Retinal pigment epithelial cell (primary cell): ENCODE results near the gene LMF1.

Experiments used
- DNase-seq: peaks from one replicate; pipeline ENCODE4 v3.0.0-alpha.2; 2010; ENCODE audit warnings: low read depth
- H3K4me3 ChIP-seq: 2 replicates; pipeline ENCODE4 v1.5.1; 2011; ENCODE audit warnings: mild to moderate bottlenecking, low read length, control low read depth, moderate library complexity
- TF ChIP-seq, protein P1 (sequence below): conservative IDR thresholded peaks from 2 replicates; pipeline ENCODE4 v1.5.1; 2011; ENCODE audit warnings: low read depth, low read length, control low read depth, inconsistent platforms

The LMF1 gene

DNA sequence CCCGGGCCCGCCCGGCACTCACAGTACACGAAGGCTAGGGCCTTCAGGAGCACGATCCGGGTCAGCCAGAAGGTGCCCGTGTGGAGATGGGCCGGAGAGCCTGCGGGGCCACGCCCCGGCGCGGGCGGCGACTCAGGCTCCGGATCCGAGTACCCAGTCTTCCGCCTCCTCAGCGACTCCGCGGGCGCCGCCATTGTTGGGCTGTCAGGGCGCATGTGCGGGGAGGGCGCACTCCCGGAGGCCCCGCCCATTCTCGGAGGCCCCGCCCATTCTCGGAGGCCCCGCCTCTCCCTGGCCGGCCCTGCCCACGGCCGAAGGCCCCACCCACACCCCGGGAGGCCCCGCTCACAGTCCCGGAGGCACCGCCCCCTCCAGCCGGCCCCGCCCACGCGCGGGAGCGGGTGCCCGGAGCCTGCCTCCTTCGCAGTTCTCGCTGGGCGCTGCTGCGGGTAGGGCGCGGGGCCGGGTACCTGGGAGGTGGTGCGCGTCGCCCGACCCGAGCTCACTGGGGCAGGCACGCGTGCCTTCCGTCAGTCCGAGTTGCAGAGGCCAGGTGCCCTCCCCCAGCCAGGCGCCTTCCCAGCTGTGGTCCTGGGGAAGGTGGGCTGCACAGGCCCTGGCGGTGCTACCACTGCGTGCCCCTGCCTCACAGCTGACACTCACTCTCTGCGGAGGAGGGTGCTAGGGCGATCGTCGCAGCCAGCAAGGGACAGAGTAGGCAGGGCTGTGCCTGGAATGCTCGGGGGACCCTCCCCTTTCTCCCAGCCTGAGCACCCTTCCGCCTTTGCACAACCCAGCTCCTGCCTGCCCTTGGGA lies at the start of gene LMF1:
LMF1 (minus strand) TSS at position 219 of the 816 bp plus-strand sequence; CDS start at position 215, 4 bp downstream.
- H3K4me3 ChIP-seq = peak within 1 kb of the TSS; percentile 69
- TF ChIP-seq, protein P1, sequence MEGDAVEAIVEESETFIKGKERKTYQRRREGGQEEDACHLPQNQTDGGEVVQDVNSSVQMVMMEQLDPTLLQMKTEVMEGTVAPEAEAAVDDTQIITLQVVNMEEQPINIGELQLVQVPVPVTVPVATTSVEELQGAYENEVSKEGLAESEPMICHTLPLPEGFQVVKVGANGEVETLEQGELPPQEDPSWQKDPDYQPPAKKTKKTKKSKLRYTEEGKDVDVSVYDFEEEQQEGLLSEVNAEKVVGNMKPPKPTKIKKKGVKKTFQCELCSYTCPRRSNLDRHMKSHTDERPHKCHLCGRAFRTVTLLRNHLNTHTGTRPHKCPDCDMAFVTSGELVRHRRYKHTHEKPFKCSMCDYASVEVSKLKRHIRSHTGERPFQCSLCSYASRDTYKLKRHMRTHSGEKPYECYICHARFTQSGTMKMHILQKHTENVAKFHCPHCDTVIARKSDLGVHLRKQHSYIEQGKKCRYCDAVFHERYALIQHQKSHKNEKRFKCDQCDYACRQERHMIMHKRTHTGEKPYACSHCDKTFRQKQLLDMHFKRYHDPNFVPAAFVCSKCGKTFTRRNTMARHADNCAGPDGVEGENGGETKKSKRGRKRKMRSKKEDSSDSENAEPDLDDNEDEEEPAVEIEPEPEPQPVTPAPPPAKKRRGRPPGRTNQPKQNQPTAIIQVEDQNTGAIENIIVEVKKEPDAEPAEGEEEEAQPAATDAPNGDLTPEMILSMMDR = no peak
- DNase-seq = peak; percentile 39

DNA sequence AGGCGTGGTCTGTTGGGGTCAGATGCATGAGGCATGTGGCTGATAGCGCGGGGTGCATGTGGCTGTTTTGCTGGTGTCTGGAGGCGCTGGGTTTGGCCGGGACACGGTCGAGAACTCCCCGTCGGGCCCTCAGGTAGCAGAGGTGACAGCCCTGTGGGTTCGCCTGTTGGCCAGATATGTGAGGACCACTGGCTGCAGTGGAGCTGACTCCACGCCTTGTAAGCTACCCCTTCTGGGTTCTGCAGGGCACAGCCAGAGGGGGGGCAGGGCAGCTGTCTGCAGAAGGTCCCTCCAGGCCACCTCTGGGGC lies 49.3 kb upstream of the LMF1 start:
- TF ChIP-seq, protein P1 = no peak
- peak; percentile 67 for DNase-seq
- no peak overlapping the region for H3K4me3 ChIP-seq

DNA sequence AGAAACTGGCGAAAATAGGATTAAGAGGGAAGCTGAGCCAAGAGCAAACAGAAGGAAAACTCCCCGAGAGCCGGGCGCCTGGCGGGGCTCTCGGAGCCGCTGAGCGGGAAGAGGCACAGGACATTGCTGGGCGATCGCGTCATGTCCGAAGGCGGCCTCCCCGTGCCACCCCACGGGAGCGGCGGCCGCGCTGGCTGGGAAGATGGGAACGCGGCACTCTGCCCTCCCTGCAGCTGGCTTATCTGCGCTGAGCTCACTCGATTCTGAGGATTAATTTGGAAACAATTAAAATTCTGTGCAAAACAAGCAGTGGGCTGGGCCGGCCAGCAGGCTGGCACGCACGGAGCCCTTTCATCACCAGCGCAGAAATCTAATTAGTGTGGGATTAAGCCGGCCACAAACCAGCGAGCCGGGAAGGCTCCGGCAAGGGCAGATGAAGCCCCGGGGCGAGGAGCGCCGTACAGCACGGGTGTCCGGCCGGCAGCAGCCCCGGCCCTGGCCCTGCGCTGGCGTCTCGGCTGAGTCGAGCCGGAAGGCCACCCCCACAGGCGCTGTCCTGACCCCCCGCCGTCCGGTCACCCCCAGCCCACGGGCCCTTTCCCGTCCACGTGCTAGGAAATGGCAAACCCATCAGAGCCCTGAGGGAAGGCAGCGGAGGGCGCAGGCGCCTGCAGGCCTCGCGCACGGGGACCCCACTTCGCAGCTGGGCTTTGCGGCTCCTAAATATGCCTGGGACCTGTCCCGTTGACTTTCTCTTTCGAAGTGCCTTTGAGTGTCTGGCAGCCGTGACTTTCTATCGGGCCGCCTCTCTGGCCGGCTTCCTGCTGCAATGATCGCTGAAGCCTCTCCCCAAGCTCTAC lies 48.7 kb upstream of the LMF1 start:
- H3K4me3 ChIP-seq = no peak overlapping the region
- TF ChIP-seq, protein P1 = no peak
- peak; percentile 94 for DNase-seq

DNA sequence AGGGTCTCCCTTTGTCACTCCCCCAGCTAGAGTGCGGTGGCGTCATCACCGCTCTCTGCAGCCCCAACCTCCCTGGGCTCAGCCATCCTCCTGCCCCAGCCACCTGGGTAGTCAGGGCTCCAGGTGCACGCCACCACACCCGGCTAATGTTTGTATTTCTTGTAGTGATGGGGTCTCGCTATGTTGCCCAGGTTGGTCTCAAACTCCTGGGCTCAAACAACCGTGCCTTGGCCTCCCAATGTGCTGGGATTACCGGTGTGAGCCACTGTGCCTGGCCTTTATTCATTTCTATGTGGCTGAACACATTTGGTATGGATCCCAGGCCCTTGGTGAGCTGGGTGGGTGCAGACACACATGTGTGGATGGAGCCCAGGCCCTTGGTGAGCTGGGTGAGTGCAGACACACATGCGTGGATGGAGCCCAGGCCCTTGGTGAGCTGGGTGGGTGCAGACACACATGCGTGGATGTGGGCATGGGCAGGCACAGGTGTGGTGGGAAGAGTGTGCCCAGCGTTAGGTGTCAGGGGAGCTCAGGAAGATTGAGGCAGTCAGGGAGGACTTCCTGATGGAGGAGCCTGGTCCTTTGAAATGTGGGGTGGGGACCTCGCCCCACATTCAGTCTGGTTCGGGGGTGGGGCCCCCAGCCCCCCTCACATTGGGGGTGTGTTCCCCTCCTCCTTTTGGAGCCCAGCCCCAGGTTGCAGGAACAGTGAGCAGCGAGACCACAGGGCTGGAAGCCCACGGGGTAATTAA lies 47.8 kb upstream of the LMF1 start:
- no peak for DNase-seq
- TF ChIP-seq, protein P1 = no peak
- no peak overlapping the region for H3K4me3 ChIP-seq

DNA sequence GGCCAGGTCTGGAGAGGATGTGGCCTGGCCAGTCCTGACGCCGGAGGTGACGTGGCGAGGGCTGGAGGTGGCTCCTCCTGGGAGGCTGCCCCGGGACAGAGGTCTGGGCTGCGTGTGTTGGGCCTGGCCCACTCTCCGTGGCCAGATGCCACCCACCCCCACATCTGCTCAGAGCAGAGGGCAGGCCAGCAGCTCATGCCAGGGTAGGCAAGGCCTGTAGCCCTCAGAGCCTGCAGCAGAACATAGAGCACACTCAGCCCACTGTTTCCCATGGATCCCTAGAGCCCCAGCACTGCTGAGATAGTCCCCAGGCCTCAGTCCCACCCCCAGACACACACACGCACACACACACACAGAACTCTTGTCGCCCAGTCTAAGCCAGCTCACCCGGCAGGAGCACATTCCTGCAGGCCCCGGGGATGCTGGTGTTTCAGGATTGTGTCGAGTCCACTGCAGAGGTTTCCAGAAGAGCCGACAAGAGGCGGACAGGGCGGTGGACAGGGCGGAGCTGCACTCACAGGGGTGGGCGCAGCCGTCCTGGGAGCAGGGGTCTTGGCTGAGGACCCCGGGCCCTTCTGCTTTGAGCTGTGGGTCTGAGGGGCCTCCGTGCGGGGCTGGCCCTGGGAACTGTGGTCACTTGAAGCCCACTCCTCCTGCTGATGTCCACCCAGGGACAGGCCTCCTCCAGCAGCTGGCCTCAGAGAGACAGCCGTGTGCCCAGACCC lies 44.1 kb upstream of the LMF1 start:
- TF ChIP-seq, protein P1 = no peak
- DNase-seq = no peak
- no peak overlapping the region for H3K4me3 ChIP-seq

DNA sequence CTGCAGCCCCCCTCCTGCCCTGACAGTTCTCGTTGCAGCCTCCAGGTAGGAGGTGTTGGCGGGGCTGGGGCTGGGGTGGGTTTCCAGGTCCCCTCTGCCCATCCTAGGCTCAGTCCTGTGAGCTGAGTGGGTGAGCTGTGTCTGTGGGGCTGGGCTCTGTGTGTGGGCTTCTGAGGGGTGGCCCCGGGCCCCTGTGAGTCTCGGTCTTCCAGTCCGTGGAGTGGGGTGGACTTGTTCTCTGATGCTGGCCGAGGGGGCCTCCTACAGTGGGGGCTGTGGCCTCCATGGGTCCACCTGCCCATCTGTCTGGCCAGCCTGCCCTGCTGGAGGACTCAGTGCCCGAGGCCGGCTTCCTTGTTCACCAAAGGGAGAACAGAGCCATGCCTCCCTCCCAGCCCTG lies 43.4 kb upstream of the LMF1 start:
- H3K4me3 ChIP-seq = no peak overlapping the region
- TF ChIP-seq, protein P1 = no peak
- no peak for DNase-seq
